ENCODE measurements around the gene RAPGEF2. TPM values are rescaled to one million over a fixed set of nuclear protein-coding genes. Genes with fewer than 3 reads are reported as not detected.
"Not testable (repeated sequence)": the region's sequence is repeated elsewhere in the genome, so short reads cannot be mapped to it uniquely, and the experiment has no call there.

RAPGEF2 gene
- total RNA-seq, 1 experiment from 2014 or later, result 24.9 TPM

DNA sequence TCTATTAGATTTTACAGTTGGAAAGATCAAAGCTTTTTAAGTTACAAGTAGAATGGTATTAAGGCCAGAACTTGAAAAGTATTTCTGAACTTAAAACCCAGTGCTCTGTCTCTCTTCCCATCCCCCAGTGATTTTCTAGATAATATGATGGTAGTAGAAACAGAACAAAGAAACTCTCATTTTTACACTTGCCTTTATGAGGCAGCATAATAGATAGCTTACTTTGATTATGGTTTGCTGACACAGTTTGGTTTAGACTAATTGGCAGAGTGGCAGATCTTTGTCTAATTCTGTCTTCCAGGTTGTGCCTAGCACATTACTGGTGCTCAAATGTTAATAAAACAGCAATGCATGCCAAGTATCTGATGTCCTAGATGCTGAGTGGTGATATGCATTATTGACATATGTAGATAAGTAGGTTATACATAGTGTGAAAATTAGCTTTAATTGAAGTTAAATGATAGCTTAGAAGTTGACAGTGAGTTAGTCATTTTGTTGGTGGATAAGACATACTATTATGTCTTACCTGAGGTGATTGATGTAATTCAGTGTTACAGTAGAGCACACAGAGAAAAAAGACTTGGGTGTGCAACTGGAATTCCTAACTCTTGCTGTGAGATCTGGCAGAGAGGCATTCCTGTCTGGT lies 4.3 kb upstream of the RAPGEF2 start:
- no peak for DNase-seq (ENCODE audit: low read depth)

DNA sequence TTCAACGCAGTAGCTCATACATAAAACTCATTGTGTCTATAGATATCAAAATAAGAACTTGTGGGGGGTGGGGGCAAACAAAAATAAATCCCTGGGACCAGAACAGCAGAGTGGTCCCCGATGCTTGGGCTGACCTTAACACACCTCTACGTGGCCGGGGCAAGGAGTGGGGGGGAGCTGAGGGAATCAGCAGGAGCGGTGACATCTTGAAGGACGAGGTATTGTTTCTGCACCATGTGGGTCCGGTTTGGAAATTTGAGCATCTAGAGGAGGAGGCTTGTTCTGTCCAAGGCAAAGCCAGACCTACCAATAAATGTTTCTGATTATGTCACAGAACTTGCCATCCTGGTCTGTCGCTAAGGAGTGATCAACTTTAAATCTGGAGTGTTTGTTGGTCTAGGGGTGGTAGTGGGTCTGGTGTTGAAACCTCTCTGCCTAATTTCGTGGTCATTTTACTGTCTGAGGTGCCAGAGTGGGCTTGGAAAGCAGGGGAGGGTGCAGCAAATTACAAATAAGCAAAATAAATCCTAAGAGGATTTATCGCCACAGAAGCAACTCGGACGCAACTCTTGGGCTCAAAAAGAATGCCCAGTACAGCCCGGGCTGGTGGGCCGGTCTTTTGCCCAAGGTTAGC lies 774 bp upstream of the RAPGEF2 start:
- DNase-seq (ENCODE audit: low read depth), result no peak

GRCh38 chr4:159103384-159103990 lies 608 bp downstream of the RAPGEF2 start:
- DNase-seq (ENCODE audit: low read depth), result peak; percentile 20

- peak; percentile 65 for DNase-seq (ENCODE audit: low read depth)
Measured at GRCh38 chr4:159104694-159105414, 2.0 kb downstream of the RAPGEF2 start.

DNA sequence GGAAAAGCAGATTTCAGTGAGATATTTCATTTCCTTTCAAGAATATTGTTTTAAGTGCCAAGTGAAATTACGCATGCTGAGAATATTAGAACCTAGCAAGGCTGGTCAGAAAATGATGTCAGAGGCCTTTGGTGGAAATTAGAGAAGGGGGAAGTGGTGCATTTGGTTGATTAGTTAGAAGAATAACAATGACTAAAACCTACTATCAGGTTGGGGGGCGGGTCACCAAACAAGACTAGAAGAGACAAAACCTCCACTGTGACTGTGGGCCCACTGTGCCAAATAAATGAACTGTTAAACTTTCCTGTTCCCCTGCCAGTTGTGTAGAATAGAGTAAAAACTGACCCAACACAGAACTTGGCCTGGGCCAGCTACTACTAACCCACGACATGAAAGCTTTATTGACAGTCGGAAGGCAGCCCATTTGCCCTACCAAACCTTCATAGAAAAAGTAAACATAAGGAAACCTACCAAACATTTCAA lies 2.9 kb downstream of the RAPGEF2 start:
- DNase-seq (ENCODE audit: low read depth), result peak; percentile 87

GRCh38 chr4:159106636-159107035 lies 3.8 kb downstream of the RAPGEF2 start:
- DNase-seq (ENCODE audit: low read depth), result no peak

- peak; percentile 36 for DNase-seq (ENCODE audit: low read depth)
Measured at GRCh38 chr4:159107203-159107925, 4.5 kb downstream of the RAPGEF2 start.

- no peak for DNase-seq (ENCODE audit: low read depth)
Measured at GRCh38 chr4:159108124-159108523, 5.2 kb downstream of the RAPGEF2 start.

DNA sequence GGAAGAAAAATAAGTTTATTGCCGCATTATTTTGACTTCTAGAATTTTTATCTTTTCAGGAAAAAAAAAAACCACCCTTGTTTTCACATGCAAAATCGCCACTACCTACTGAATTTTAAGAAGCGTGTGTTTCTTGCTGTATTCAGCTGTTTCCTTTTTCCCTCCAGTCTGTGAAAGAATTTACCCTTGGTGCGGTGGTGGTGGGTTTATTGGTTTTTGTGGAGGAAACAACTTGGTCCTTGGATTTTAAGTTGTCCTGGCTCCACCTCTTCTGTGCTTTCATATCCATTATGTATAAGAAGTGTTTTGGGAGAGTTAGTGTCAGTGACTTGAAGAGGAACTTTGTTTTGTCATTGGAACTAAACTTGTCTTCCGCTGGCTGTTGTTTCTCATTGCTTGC lies 8.1 kb downstream of the RAPGEF2 start:
- no peak for DNase-seq (ENCODE audit: low read depth)

- no peak for DNase-seq (ENCODE audit: low read depth)
Measured at GRCh38 chr4:159111416-159111815, 8.5 kb downstream of the RAPGEF2 start.

- DNase-seq (ENCODE audit: low read depth), result not testable (repeated sequence)
Measured at GRCh38 chr4:159113366-159113765, 10.5 kb downstream of the RAPGEF2 start.

GRCh38 chr4:159116098-159116497 lies 13.2 kb downstream of the RAPGEF2 start:
- DNase-seq (ENCODE audit: low read depth), result not testable (repeated sequence)

GRCh38 chr4:159116693-159117092 lies 13.8 kb downstream of the RAPGEF2 start:
- not testable (repeated sequence) for DNase-seq (ENCODE audit: low read depth)

GRCh38 chr4:159117564-159117963 lies 14.7 kb downstream of the RAPGEF2 start:
- DNase-seq (ENCODE audit: low read depth), result no peak

DNA sequence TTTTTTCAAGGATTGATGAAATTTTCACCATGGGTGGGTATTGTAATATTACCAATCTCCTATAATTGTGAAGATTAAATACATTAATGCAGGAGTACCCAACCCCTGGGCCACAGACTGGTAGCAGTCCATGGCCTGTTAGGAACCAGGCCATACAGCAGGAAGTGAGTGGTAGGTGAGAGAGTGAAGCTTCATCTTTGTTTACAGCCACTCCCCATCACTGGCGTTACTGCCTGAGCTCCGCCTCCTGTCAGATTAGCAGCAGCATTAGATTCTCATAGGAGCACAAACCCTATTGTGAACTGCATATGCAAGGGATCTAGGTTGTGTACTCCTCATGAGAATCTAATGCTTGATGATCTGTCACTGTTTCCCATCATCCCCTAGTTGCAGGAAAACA lies 15.1 kb downstream of the RAPGEF2 start:
- no peak for DNase-seq (ENCODE audit: low read depth)

DNA sequence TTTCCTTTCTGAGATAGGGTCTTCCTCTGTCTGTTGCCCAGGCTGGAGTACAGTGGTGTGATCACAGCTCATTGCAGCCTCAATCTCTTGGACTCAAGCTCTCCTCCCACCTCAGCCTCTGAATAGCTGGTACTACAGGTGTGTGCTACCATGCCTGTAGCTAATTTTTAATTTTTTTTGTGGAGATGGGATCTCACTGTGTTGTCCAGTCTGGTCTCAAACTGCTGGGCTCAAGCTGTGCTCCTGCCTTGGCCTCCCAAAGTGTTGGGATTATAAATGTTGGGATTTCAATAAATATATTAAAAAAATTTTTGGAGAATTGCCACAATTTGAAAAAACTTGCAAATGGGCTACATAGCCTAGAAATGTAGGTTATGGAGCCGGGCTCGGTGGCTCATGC lies 18.5 kb downstream of the RAPGEF2 start:
- no peak for DNase-seq (ENCODE audit: low read depth)

DNA sequence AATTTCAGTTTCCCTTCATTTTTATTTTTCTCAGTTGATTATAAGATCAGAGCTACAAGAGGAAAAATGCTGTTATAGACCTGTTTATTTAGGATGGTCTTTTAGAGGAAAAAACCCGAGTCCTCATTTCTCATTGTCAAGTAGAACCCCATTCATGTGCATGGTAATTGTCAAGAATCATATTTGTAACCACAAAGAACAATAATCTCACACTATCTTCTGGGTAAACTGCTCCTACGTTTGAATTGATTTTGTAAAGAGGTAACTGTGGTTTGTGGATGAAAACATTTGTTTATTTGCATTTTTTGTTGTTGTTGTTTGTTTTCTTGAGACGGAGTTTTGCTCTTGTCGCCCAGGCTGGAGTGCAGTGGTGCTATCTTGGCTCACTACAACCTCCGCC lies 23.8 kb downstream of the RAPGEF2 start:
- DNase-seq (ENCODE audit: low read depth), result no peak

DNA sequence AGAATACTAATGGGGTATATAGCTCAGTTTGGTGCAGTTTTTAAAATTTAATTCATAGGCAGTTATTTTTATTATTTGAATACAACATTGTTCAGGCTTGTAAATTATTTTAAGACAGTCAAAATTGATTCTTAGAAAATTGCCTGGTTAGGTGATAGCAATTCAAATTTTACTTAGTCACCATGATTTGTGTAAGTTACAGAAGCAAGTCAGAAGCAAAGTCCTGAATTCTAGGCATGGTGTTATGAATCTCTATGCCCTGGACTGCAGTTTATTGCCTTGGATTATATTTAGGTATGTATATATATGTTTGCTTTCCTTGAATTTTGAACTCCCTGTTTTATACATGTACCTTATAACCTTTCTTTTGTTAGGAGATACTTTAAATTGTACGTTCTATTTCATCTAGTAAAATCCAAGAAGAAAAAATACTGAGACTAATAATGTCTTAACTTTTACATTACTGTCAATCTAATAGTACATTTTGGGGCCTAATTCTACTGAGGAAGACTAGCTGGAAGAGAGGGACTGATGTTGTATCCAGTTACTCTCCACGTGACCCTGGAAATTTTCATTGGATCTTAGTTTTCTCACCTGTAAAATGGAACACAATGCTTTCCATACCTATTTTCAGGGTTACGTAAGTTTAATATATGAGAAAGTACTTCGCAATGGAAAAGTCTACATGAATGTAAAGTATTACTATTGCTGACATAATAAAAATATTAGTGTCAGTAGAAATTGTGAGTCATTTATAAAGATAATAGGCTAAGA lies 25.1 kb downstream of the RAPGEF2 start:
- no peak for DNase-seq (ENCODE audit: low read depth)

- DNase-seq (ENCODE audit: low read depth), result no peak
Measured at GRCh38 chr4:159129814-159130550, 27.1 kb downstream of the RAPGEF2 start.

GRCh38 chr4:159131564-159131963 lies 28.7 kb downstream of the RAPGEF2 start:
- no peak for DNase-seq (ENCODE audit: low read depth)
